HL-60 (cell line): Measurements from ENCODE around the gene MYH9.

Experiments
- DNase-seq, 2 experiments: peaks; one replicate each; pipeline ENCODE4 v3.0.0-alpha.2; 2010 to 2020; ENCODE audit warnings: low read depth in 1 of 2, low spot score in 1 of 2
- H3K27ac ChIP-seq: fragments of 250-450 bp; sonication (Bioruptor Pico); replicated peaks from 2 replicates; pipeline ENCODE4 v1.5.1; 2020; ENCODE audit warnings: mild to moderate bottlenecking, moderate library complexity
- H3K27me3 ChIP-seq: fragments of 250-450 bp; sonication (Bioruptor Pico); 2 replicates; pipeline ENCODE4 v1.5.1; 2021; ENCODE audit warnings: mild to moderate bottlenecking, moderate library complexity; ENCODE audit not compliant: insufficient read depth, poor library complexity, severe bottlenecking
- H3K4me3 ChIP-seq: replicated peaks from 2 replicates; pipeline ENCODE4 v1.5.1; 2011; ENCODE audit warnings: mild to moderate bottlenecking, control low read depth, low read length; ENCODE audit not compliant: insufficient read depth
- CTCF ChIP-seq: IDR thresholded peaks from one replicate; pipeline ENCODE4 v1.5.1; 2011; ENCODE audit warnings: low read length, control low read depth, inconsistent platforms; ENCODE audit not compliant: insufficient read depth
- GABPA ChIP-seq: IDR thresholded peaks from 2 replicates; pipeline ENCODE4 v1.6.1; 2012; ENCODE audit warnings: low read depth
- POLR2AphosphoS5 ChIP-seq: IDR thresholded peaks from 2 replicates; pipeline ENCODE4 v1.6.1; 2012; ENCODE audit warnings: low read depth
- REST ChIP-seq: IDR thresholded peaks from 2 replicates; pipeline ENCODE4 v1.6.1; 2012; ENCODE audit warnings: low read depth; ENCODE audit not compliant: insufficient replicate concordance
- SPI1 ChIP-seq: IDR thresholded peaks from 2 replicates; pipeline ENCODE4 v1.6.1; 2012; ENCODE audit warnings: low read depth, mild to moderate bottlenecking, borderline replicate concordance

MYH9 gene

GRCh38 chr22:36236388-36237319 is 151.1 kb downstream of the MYH9 start:
- TF ChIP-seq GABPA (no peak), POLR2AphosphoS5 (no peak), SPI1 (no peak), CTCF (no peak), REST (no peak)
- no peak for DNase-seq
- H3K27me3 ChIP-seq, result no peaks in the 10 kb centered on the region
- H3K27ac ChIP-seq, result no peak overlapping the region
- H3K4me3 ChIP-seq, result no peak overlapping the region

- Histone ChIP-seq H3K4me3 (no peak overlapping the region), H3K27me3 (no peaks in the 10 kb centered on the region), H3K27ac (no peak overlapping the region)
- TF ChIP-seq SPI1, result no peak
- DNase-seq, result no peak
Measured at GRCh38 chr22:36235585-36235984, 152.2 kb downstream of the MYH9 start.

GRCh38 chr22:36234919-36235318 is 152.8 kb downstream of the MYH9 start:
- Histone ChIP-seq H3K27me3 (no peaks in the 10 kb centered on the region), H3K27ac (no peak overlapping the region), H3K4me3 (no peak overlapping the region)
- TF ChIP-seq GABPA (no peak), CTCF (no peak)
- DNase-seq, result no peak

- no peaks in the 10 kb centered on the region for H3K27me3 ChIP-seq
- TF ChIP-seq CTCF (no peak), SPI1 (no peak), GABPA (no peak), POLR2AphosphoS5 (no peak), REST (no peak)
- no peak for DNase-seq
- no peak overlapping the region for H3K27ac ChIP-seq
- H3K4me3 ChIP-seq, result no peak overlapping the region
Measured at GRCh38 chr22:36234213-36234612, 153.6 kb downstream of the MYH9 start.
